Endodermal cell (in vitro differentiated cells): Measurements from ENCODE around the gene CDH26. TPM values are rescaled to one million over a fixed set of nuclear protein-coding genes. Genes with fewer than 3 reads are reported as not detected.
A peak's percentile ranks its signal among the peaks of the same experiment; 100 is the strongest.

Experiments used
- DNase-seq: peaks from one replicate; pipeline ENCODE4 v3.0.0-alpha.2; 2017
- H3K27ac ChIP-seq: 2 replicates; pipeline ENCODE4 v1.5.1; 2013; ENCODE audit warnings: mild to moderate bottlenecking, low read depth, low read length, moderate library complexity
- H3K27me3 ChIP-seq: 2 replicates; pipeline ENCODE4 v1.6.1; 2013; ENCODE audit warnings: mild to moderate bottlenecking, low read length, moderate library complexity; ENCODE audit not compliant: insufficient read depth, control insufficient read depth, poor library complexity, severe bottlenecking
- H3K36me3 ChIP-seq: 2 replicates; pipeline ENCODE4 v1.7.0; 2013; ENCODE audit warnings: mild to moderate bottlenecking, low read length, moderate library complexity; ENCODE audit not compliant: control insufficient read depth, insufficient read depth
- H3K4me1 ChIP-seq: one replicate; pipeline ENCODE4 v1.7.0; 2013; ENCODE audit warnings: low read length; ENCODE audit not compliant: control insufficient read depth, insufficient read depth
- H3K4me3 ChIP-seq: 2 replicates; pipeline ENCODE4 v1.5.1; 2013; ENCODE audit warnings: mild to moderate bottlenecking, low read length, moderate library complexity
- H3K9ac ChIP-seq: 2 replicates; pipeline ENCODE4 v1.6.1; 2013; ENCODE audit warnings: mild to moderate bottlenecking, low read length, moderate library complexity; ENCODE audit not compliant: poor library complexity, severe bottlenecking; ENCODE audit errors: extremely low read depth
- H3K9me3 ChIP-seq: 2 replicates; pipeline ENCODE4 v1.6.1; 2013; ENCODE audit warnings: mild to moderate bottlenecking, low read length, moderate library complexity; ENCODE audit not compliant: control insufficient read depth
- H3K27ac Mint-ChIP-seq: 2 replicates; pipeline ENCODE4 v1.8.0; 2020; ENCODE audit warnings: mixed read lengths
- H3K27me3 Mint-ChIP-seq: 2 replicates; pipeline ENCODE4 v1.8.0; 2021; ENCODE audit warnings: mild to moderate bottlenecking, mixed read lengths; ENCODE audit not compliant: insufficient read depth
- H3K36me3 Mint-ChIP-seq: 2 replicates; pipeline ENCODE4 v1.8.0; 2020; ENCODE audit warnings: low read depth, mixed read lengths
- H3K4me1 Mint-ChIP-seq: 2 replicates; pipeline ENCODE4 v1.8.0; 2020; ENCODE audit warnings: mixed read lengths
- H3K4me3 Mint-ChIP-seq: 2 replicates; pipeline ENCODE4 v1.8.0; 2020; ENCODE audit warnings: mild to moderate bottlenecking, moderate library complexity, mixed read lengths
- H3K9me3 Mint-ChIP-seq: 2 replicates; pipeline ENCODE4 v1.8.0; 2020; ENCODE audit warnings: mild to moderate bottlenecking, mixed read lengths
- WGBS, 2 experiments: methylation state at CpG; one replicate each; pipeline versions ENCODE4 v1.1.5 to v1.1.7; 2013; ENCODE audit warnings: missing lambda C conversion rate in 2 of 2, mixed read lengths in 1 of 2; ENCODE audit not compliant: insufficient coverage in 1 of 2, insufficient read length in 1 of 2; 5-methylcytosine and 5-hydroxymethylcytosine counted together
- total RNA-seq, 2 donors: library from RNA; stranded (reverse); fragmentation: NEBNext Ultra II Directional in 1 of 2; extraction: Animal tissue kit (Norgen Biotek cat#: 25700) in 1 of 2; gene quantifications; 2 replicates in 1 of 2; 3 replicates in 1 of 2; pipeline ENCODE4 v1.2.1, GENCODE V29; 2021
- TF ChIP-seq, protein P1 (sequence below): fragments of 200-600 bp; sonication (generic); conservative IDR thresholded peaks from 2 replicates; pipeline ENCODE4 v1.5.0; 2021; ENCODE audit warnings: antibody characterized with exemption, mild to moderate bottlenecking

The CDH26 gene
- total RNA-seq, 2 donors from 2014 or later, result 0.97 to 2.0 TPM

DNA sequence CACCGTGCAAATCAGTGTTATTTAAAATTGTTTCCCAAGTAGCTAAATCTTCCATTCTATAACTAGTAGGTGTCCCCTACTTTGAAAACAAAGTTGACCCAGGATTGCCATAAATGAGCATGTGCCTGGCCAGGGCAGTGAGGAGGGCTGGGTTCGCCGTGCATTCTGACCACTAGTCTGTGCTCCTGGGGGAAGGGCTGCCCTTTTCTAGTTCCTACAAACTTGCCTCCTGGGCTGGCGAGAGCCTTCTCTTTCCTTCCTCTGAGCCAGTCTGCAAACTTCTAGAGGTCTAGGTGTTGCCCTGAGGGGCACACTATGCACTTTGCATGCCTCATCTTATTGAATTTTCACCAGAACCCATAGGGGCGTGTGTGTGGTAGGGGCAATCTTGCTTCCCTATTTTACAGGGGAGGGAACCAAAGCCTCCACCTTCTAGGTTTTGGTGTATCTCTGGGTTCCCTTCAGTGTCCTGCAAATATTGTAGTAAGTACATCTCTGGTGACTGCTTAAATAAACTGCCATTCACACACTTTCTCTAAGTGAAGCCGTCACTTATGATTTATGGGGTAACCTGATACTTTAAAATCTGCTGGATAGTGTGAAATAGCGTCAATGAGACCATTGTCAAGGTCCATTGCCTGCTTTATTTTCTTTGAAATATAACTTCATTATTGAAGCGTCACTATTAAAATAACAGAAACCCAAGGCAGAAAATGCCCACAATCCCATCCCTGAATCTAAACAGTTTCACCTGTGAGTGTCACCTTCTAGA, 42.2 kb downstream of the CDH26 start:
- no peaks in the 10 kb centered on the region for H3K27me3 Mint-ChIP-seq
- H3K4me3 Mint-ChIP-seq, result no peak overlapping the region
- H3K27me3 ChIP-seq, result no peaks in the 10 kb centered on the region
- H3K9me3 Mint-ChIP-seq, result no peaks in the 10 kb centered on the region
- H3K4me1 ChIP-seq, result no peaks in the 10 kb centered on the region
- H3K4me3 ChIP-seq, result no peak overlapping the region
- peaks cover 2% of the 10 kb centered on the region for H3K36me3 Mint-ChIP-seq
- 87 to 89% methylated on average over 3 to 7 of the region's 8 CpGs for WGBS, 2 experiments
- no peak overlapping the region for H3K27ac Mint-ChIP-seq
- peak; percentile 52 for DNase-seq
- peak overlapping the region; percentile 21 for H3K27ac ChIP-seq
- H3K9ac ChIP-seq, result no peak overlapping the region
- no peaks in the 10 kb centered on the region for H3K9me3 ChIP-seq
- peaks cover 2% of the 10 kb centered on the region for H3K4me1 Mint-ChIP-seq
- H3K36me3 ChIP-seq, result no peaks in the 10 kb centered on the region
- TF ChIP-seq, protein P1, sequence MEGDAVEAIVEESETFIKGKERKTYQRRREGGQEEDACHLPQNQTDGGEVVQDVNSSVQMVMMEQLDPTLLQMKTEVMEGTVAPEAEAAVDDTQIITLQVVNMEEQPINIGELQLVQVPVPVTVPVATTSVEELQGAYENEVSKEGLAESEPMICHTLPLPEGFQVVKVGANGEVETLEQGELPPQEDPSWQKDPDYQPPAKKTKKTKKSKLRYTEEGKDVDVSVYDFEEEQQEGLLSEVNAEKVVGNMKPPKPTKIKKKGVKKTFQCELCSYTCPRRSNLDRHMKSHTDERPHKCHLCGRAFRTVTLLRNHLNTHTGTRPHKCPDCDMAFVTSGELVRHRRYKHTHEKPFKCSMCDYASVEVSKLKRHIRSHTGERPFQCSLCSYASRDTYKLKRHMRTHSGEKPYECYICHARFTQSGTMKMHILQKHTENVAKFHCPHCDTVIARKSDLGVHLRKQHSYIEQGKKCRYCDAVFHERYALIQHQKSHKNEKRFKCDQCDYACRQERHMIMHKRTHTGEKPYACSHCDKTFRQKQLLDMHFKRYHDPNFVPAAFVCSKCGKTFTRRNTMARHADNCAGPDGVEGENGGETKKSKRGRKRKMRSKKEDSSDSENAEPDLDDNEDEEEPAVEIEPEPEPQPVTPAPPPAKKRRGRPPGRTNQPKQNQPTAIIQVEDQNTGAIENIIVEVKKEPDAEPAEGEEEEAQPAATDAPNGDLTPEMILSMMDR, result peak; percentile 43

DNA sequence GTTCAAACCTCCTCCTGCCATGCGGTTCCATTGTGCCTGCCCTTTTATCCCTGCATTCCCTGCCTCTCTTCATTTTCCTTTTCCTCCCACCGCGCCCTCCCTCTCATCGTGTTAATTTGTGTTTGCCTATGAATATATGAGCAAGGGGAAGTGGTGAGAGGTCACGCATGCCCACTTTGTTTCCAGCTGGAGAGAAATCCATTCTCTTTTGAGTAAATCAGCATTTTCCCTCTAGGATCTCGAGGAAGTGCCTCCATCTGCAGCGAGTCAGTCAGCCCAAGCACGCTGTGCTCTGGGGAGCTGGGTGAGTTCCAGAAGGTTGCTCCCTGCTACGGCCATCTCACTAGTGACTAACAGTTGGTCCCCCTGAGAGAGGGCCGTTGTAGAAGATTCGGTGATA, 42.9 kb downstream of the CDH26 start:
- H3K4me3 ChIP-seq, result no peak overlapping the region
- H3K4me1 ChIP-seq, result no peaks in the 10 kb centered on the region
- H3K27me3 ChIP-seq, result no peaks in the 10 kb centered on the region
- Mint-ChIP-seq H3K36me3 (peaks cover 2% of the 10 kb centered on the region), H3K4me3 (no peak overlapping the region), H3K9me3 (no peaks in the 10 kb centered on the region), H3K27ac (no peak overlapping the region), H3K4me1 (peaks cover 2% of the 10 kb centered on the region), H3K27me3 (no peaks in the 10 kb centered on the region)
- DNase-seq, result no peak
- no peaks in the 10 kb centered on the region for H3K9me3 ChIP-seq
- H3K36me3 ChIP-seq, result no peaks in the 10 kb centered on the region
- no peak overlapping the region for H3K9ac ChIP-seq
- TF ChIP-seq, protein P1, result no peak
- H3K27ac ChIP-seq, result peak overlapping the region; percentile 21
- 73 to 89% methylated on average over 5 to 11 of the region's 11 CpGs for WGBS, 2 experiments

DNA sequence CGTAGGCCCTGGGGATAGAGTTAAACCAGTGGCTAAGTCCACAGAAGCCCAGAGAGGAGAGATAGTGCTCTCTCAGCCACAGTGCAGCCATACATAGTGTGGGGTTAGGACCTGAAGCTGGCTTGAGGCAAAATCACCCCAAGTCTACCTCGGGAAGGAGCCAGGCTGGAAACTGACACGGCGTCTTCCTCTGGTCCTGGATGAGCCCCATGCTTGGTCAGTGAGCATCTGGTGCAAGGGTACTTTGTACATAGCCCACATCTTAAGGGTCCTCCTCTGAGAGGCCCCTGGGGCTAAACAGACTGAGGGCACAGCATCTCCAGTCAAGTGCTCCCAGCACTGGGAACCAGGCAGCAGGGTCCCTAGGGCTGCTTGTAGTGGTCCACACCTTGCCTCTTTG, 45.6 kb downstream of the CDH26 start:
- 92 to 100% methylated on average over 1 to 4 of the region's 4 CpGs for WGBS, 2 experiments
- no peak overlapping the region for H3K9ac ChIP-seq

More for the DNA sequence above, 45.6 kb downstream of the CDH26 start:
- no peak overlapping the region for H3K27ac Mint-ChIP-seq
- no peaks in the 10 kb centered on the region for H3K4me1 ChIP-seq
- no peaks in the 10 kb centered on the region for H3K9me3 ChIP-seq
- H3K27me3 ChIP-seq, result no peaks in the 10 kb centered on the region
- H3K4me3 ChIP-seq, result no peak overlapping the region
- no peaks in the 10 kb centered on the region for H3K36me3 Mint-ChIP-seq
- no peak overlapping the region for H3K4me3 Mint-ChIP-seq
- H3K4me1 Mint-ChIP-seq, result peaks cover 2% of the 10 kb centered on the region
- no peak for DNase-seq
- H3K27ac ChIP-seq, result no peak overlapping the region
- no peaks in the 10 kb centered on the region for H3K27me3 Mint-ChIP-seq
- TF ChIP-seq, protein P1, result no peak
- H3K9me3 Mint-ChIP-seq, result no peaks in the 10 kb centered on the region
- no peaks in the 10 kb centered on the region for H3K36me3 ChIP-seq
